NB4 (cell line): ENCODE results near the gene NTN3.

ENCODE experiments used
- DNase-seq: peaks from one replicate; pipeline ENCODE4 v3.0.0; 2010; ENCODE audit warnings: low read depth
- H3K4me3 ChIP-seq: one replicate; pipeline ENCODE4 v1.5.1; 2011; ENCODE audit warnings: mild to moderate bottlenecking, low read depth, low read length, moderate library complexity
- MYC ChIP-seq: IDR thresholded peaks from 2 replicates; pipeline ENCODE4 v1.6.1; 2011; ENCODE audit warnings: low read depth, low read length
- POLR2A ChIP-seq: IDR thresholded peaks from 2 replicates; pipeline ENCODE4 v1.6.1; 2011; ENCODE audit warnings: mild to moderate bottlenecking; ENCODE audit not compliant: insufficient read length; ENCODE audit errors: extremely low read depth
- TF ChIP-seq, protein P1 (sequence below): IDR thresholded peaks from one replicate; pipeline ENCODE4 v1.5.1; 2012; ENCODE audit warnings: low read depth, low read length
- TF ChIP-seq, protein P2 (sequence below): IDR thresholded peaks from 2 replicates; pipeline ENCODE4 v1.6.1; 2011; ENCODE audit warnings: low read depth, low read length

NTN3 gene

DNA sequence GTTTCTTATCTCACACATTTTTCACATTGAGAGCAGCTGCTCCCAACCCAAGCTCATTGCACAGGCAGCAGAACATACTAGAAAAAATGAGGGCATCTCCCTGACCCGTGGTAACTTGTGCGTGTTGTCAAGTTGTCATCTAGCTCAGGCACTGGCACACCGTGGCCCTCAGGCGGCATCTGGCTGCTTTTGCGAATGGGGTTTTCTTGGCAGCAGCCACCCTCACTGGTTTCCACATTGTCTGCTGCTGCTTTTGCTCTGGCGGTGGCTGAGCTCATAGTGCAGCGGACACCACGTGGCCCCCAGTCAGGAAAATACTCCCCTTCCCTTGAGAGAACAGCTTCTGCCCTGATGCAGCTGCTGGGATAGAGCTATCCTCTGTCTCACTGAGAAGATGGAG lies 20.6 kb upstream of the NTN3 start:
- DNase-seq = no peak
- no peak overlapping the region for H3K4me3 ChIP-seq
- TF ChIP-seq, protein P1, sequence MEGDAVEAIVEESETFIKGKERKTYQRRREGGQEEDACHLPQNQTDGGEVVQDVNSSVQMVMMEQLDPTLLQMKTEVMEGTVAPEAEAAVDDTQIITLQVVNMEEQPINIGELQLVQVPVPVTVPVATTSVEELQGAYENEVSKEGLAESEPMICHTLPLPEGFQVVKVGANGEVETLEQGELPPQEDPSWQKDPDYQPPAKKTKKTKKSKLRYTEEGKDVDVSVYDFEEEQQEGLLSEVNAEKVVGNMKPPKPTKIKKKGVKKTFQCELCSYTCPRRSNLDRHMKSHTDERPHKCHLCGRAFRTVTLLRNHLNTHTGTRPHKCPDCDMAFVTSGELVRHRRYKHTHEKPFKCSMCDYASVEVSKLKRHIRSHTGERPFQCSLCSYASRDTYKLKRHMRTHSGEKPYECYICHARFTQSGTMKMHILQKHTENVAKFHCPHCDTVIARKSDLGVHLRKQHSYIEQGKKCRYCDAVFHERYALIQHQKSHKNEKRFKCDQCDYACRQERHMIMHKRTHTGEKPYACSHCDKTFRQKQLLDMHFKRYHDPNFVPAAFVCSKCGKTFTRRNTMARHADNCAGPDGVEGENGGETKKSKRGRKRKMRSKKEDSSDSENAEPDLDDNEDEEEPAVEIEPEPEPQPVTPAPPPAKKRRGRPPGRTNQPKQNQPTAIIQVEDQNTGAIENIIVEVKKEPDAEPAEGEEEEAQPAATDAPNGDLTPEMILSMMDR = no peak
- no peak for TF ChIP-seq MYC
- TF ChIP-seq POLR2A = no peak
- TF ChIP-seq, protein P2, sequence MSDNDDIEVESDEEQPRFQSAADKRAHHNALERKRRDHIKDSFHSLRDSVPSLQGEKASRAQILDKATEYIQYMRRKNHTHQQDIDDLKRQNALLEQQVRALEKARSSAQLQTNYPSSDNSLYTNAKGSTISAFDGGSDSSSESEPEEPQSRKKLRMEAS = no peak

DNA sequence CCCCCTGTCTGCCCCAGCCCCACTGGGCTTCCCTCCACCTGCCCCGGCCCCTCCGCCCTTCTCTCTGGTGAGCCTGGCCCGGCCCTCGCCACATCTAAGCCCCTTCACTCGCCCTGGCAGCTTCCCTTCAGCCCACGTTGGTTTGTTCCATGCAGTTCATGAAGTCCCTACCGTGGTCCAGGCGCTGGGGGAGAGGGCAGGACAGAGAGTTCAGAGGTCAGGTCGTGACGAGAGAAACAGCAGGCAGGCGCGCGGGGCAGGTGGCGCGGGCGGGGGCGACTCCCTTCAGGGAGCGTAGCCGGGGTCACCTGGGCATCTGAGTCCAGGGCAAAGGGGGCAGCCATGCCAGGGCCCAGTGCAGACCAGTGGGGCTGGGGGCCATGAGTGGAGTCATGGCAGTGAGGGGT lies 20.1 kb upstream of the NTN3 start:
- H3K4me3 ChIP-seq = no peak overlapping the region
- TF ChIP-seq, protein P2 = no peak
- TF ChIP-seq, protein P1 = no peak
- TF ChIP-seq MYC (no peak), POLR2A (no peak)
- DNase-seq = no peak

DNA sequence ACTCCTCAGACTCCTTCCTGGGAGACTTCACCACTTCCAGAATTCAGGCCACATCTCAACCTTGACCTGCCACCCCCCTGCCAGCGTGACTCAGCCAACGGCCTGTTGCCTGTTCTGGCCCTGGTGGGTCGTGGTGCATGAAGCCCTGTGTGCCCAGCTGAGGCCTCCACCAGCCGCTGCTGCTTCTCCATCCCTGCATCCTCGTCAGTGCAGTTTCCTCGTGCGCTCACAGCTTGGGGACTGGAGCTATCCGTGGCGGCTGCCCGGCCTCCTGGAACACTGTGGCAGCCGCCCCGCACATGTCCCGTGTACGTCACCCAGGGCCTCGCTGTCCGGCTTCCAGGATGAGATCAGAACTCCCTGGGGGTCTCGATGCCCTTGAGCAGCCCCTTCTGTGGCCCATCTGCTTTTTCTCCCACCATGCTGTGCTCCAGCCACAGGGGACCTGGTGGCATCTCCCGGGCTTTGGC lies 19.2 kb upstream of the NTN3 start:
- DNase-seq = no peak
- no peak overlapping the region for H3K4me3 ChIP-seq
- TF ChIP-seq, protein P2 = no peak
- TF ChIP-seq POLR2A (no peak), MYC (no peak)
- TF ChIP-seq, protein P1 = no peak

DNA sequence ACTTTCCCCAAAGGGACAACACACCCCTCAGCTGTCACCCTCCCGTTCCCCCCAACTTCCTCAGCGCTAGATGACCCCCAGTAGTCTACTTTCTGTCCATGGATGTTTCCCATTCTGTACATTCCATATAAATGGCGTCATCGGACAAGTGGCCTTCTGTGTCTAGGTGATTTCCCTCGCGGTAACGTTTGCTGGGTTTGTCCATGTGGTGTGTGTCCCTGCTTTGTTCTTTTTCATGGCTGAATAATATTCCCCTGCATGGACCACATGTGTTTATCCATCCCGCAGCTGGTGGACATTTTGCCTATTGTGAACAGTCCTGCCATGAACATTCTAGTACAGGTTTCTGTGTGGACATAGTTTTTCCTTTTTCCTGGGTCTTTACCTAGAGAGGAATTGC lies 18.4 kb upstream of the NTN3 start:
- DNase-seq = no peak
- H3K4me3 ChIP-seq = no peak overlapping the region
- TF ChIP-seq, protein P1 = no peak
- TF ChIP-seq, protein P2 = no peak
- no peak for TF ChIP-seq MYC
- TF ChIP-seq POLR2A = no peak

DNA sequence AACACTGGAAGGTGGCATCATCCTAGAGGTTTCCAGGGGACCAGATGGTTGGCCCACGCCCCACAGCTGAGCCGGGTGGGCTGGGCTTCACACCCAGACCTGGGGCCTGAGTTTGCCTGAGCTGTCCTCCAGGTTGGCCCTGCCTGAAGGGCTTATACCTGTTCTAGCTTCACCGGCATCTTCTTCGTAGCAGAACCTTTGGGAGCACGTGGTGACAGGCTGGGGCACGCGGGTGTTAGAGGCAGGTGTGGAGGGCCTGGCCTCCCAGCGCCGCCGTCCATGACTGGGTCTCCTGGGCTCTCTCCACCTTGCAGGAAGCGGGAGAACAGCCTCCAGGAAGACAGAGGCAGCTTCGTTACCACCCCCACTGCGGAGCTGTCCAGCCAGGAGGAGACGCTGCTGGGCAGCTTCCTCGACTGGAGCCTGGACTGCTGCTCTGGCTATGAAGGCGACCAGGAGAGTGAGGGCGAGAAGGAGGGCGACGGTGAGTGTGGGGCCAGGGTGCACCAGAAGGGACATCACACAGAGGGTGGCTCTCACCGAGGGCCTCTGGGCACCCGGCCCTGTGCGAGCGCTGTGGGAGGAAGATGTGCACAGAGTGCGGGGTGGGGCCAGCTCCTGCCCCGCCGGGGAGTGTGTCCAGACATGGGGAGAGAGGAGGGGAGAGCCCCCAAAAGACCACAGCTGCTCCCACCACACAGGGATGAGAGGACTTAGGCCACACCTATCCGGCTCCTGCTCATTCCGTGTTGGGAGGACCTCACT lies 15.8 kb upstream of the NTN3 start:
- TF ChIP-seq POLR2A (no peak), MYC (no peak)
- TF ChIP-seq, protein P1 = no peak
- TF ChIP-seq, protein P2 = no peak
- DNase-seq = no peak
- H3K4me3 ChIP-seq = no peak overlapping the region

DNA sequence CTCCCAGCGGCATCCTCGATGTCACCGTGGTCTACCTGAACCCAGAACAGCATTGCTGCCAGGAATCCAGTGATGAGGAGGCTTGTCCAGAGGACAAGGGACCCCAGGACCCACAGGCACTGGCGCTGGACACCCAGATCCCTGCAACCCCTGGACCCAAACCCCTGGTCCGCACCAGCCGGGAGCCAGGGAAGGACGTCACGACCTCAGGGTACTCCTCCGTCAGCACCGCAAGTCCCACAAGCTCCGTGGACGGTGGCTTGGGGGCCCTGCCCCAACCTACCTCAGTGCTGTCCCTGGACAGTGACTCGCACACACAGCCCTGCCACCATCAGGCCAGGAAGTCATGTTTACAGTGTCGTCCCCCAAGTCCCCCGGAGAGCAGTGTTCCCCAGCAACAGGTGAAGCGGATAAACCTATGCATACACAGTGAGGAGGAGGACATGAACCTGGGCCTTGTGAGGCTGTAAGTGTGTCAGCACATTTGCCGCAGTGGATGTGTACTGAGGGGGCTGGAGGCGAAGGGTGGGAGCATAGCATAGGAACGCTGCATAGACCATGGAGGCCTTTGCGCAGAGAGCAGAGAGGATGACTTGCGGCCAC lies 14.4 kb upstream of the NTN3 start:
- no peak for DNase-seq
- TF ChIP-seq, protein P1 = no peak
- TF ChIP-seq MYC (no peak), POLR2A (no peak)
- TF ChIP-seq, protein P2 = no peak
- no peak overlapping the region for H3K4me3 ChIP-seq
